ACC112 (cell line): ENCODE results near the gene STX2.
"Not testable (repeated sequence)": the region's sequence is repeated elsewhere in the genome, so short reads cannot be mapped to it uniquely, and the experiment has no call there.

Experiments used
- H2AFZ ChIP-seq: fragments of 200-600 bp; sonication (generic); one replicate; pipeline ENCODE4 v1.6.0; 2017; ENCODE audit warnings: antibody characterized with exemption, low read length; ENCODE audit not compliant: unreplicated experiment
- H3K27ac ChIP-seq: fragments of 200-600 bp; sonication (generic); 2 replicates; pipeline ENCODE4 v1.5.1; 2014; ENCODE audit warnings: low read depth, mild to moderate bottlenecking, antibody characterized with exemption, low read length, moderate library complexity
- H3K27me3 ChIP-seq: fragments of 200-600 bp; sonication (generic); 2 replicates; pipeline ENCODE4 v1.6.1; 2014; ENCODE audit warnings: mild to moderate bottlenecking, antibody characterized with exemption, low read length, moderate library complexity, mixed read lengths; ENCODE audit not compliant: insufficient read depth
- H3K36me3 ChIP-seq: fragments of 200-600 bp; sonication (generic); 2 replicates; pipeline ENCODE4 v1.6.1; 2016; ENCODE audit warnings: mild to moderate bottlenecking, antibody characterized with exemption, low read length, moderate library complexity, mixed read lengths; ENCODE audit not compliant: insufficient read depth
- H3K4me1 ChIP-seq: fragments of 200-600 bp; sonication (generic); one replicate; pipeline ENCODE4 v1.6.1; 2016; ENCODE audit warnings: low read length, mixed read lengths; ENCODE audit not compliant: insufficient read depth, unreplicated experiment, control insufficient read depth
- H3K4me3 ChIP-seq: fragments of 200-600 bp; sonication (generic); 2 replicates; pipeline ENCODE4 v1.5.1; 2014; ENCODE audit warnings: mild to moderate bottlenecking, low read depth, low read length
- H3K79me2 ChIP-seq: fragments of 200-600 bp; sonication (generic); one replicate; pipeline ENCODE4 v1.6.0; 2016; ENCODE audit warnings: low read length; ENCODE audit not compliant: control insufficient read depth, unreplicated experiment, insufficient read depth

STX2 gene

GRCh38 chr12:130848105-130848504 lies 9.1 kb upstream of the STX2 start:
- H3K27ac ChIP-seq, H3K79me2 ChIP-seq, H3K36me3 ChIP-seq, H3K4me3 ChIP-seq, H2AFZ ChIP-seq, H3K27me3 ChIP-seq, H3K4me1 ChIP-seq: not testable (repeated sequence)

- no peak overlapping the region for H3K27ac ChIP-seq
Observed at GRCh38 chr12:130847112-130847511, 8.1 kb upstream of the STX2 start.

GRCh38 chr12:130846369-130846768 lies 7.3 kb upstream of the STX2 start:
- Histone ChIP-seq H3K27ac (no peak overlapping the region), H3K4me1 (no peaks in the 10 kb centered on the region), H3K79me2 (no peaks in the 10 kb centered on the region), H3K27me3 (no peaks in the 10 kb centered on the region), H3K4me3 (no peak overlapping the region), H2AFZ (no peak overlapping the region), H3K36me3 (no peaks in the 10 kb centered on the region)

More at GRCh38 chr12:130847112-130847511, 8.1 kb upstream of the STX2 start:
- H3K4me3 ChIP-seq, result no peak overlapping the region
- H3K4me1 ChIP-seq, result no peaks in the 10 kb centered on the region
- H2AFZ ChIP-seq, result no peak overlapping the region
- no peaks in the 10 kb centered on the region for H3K36me3 ChIP-seq
- H3K79me2 ChIP-seq, result no peaks in the 10 kb centered on the region
- H3K27me3 ChIP-seq, result no peaks in the 10 kb centered on the region

- Histone ChIP-seq H3K79me2 (peaks cover 37% of the 10 kb centered on the region), H3K27me3 (no peaks in the 10 kb centered on the region), H3K36me3 (no peaks in the 10 kb centered on the region), H3K4me3 (peak overlapping the region; percentile 76), H2AFZ (peak overlapping the region; percentile 63), H3K27ac (no peak overlapping the region), H3K4me1 (peaks cover 9% of the 10 kb centered on the region)
Observed at GRCh38 chr12:130839770-130840404, 837 bp upstream of the STX2 start.

- Histone ChIP-seq H3K27ac (no peak overlapping the region; the same call in 1 of the 2 replicates), H3K79me2 (peaks cover 50% of the 10 kb centered on the region), H3K4me1 (peaks cover 14% of the 10 kb centered on the region), H2AFZ (peak overlapping the region; percentile 9), H3K27me3 (no peaks in the 10 kb centered on the region), H3K4me3 (peak overlapping the region; percentile 100), H3K36me3 (no peaks in the 10 kb centered on the region)
Observed at GRCh38 chr12:130838284-130838950, 633 bp downstream of the STX2 start.

GRCh38 chr12:130835436-130835835 lies 3.6 kb downstream of the STX2 start:
- H3K4me3 ChIP-seq, result no peak overlapping the region
- no peaks in the 10 kb centered on the region for H3K36me3 ChIP-seq
- H2AFZ ChIP-seq, result no peak overlapping the region
- peaks cover 30% of the 10 kb centered on the region for H3K4me1 ChIP-seq
- H3K27me3 ChIP-seq, result no peaks in the 10 kb centered on the region
- peaks cover 75% of the 10 kb centered on the region for H3K79me2 ChIP-seq
- H3K27ac ChIP-seq, result no peak overlapping the region

GRCh38 chr12:130835011-130835410 lies 4.0 kb downstream of the STX2 start:
- Histone ChIP-seq H3K4me1 (peaks cover 30% of the 10 kb centered on the region), H3K27ac (no peak overlapping the region), H3K27me3 (no peaks in the 10 kb centered on the region), H2AFZ (no peak overlapping the region), H3K79me2 (peaks cover 80% of the 10 kb centered on the region), H3K4me3 (no peak overlapping the region), H3K36me3 (no peaks in the 10 kb centered on the region)

- no peaks in the 10 kb centered on the region for H3K36me3 ChIP-seq
Observed at GRCh38 chr12:130832561-130833209, 6.4 kb downstream of the STX2 start.

GRCh38 chr12:130831876-130832405 lies 7.1 kb downstream of the STX2 start:
- peaks cover 21% of the 10 kb centered on the region for H3K4me1 ChIP-seq
- no peak overlapping the region for H3K27ac ChIP-seq
- no peaks in the 10 kb centered on the region for H3K27me3 ChIP-seq
- no peak overlapping the region for H3K4me3 ChIP-seq
- peaks cover 82% of the 10 kb centered on the region for H3K79me2 ChIP-seq
- no peak overlapping the region for H2AFZ ChIP-seq
- H3K36me3 ChIP-seq, result no peaks in the 10 kb centered on the region

More at GRCh38 chr12:130832561-130833209, 6.4 kb downstream of the STX2 start:
- no peak overlapping the region for H3K27ac ChIP-seq
- H3K79me2 ChIP-seq, result peaks cover 84% of the 10 kb centered on the region
- H2AFZ ChIP-seq, result no peak overlapping the region
- peaks cover 23% of the 10 kb centered on the region for H3K4me1 ChIP-seq
- no peak overlapping the region; the same call in 1 of the 2 replicates for H3K4me3 ChIP-seq
- no peaks in the 10 kb centered on the region for H3K27me3 ChIP-seq

GRCh38 chr12:130831246-130831645 lies 7.8 kb downstream of the STX2 start:
- H3K27me3 ChIP-seq, result no peaks in the 10 kb centered on the region
- no peak overlapping the region for H2AFZ ChIP-seq
- no peak overlapping the region for H3K27ac ChIP-seq
- H3K36me3 ChIP-seq, result no peaks in the 10 kb centered on the region
- peaks cover 75% of the 10 kb centered on the region for H3K79me2 ChIP-seq
- peaks cover 23% of the 10 kb centered on the region for H3K4me1 ChIP-seq
- H3K4me3 ChIP-seq, result no peak overlapping the region
